NCI-H526 treated with DMSO at 0.1 percent for 48 hours (cell line): Measurements from ENCODE around the gene ADRA2B.
"Not testable (repeated sequence)": the region's sequence is repeated elsewhere in the genome, so short reads cannot be mapped to it uniquely, and the experiment has no call there.

Experiments
- DNase-seq: peaks from one replicate; lab custom pipeline; 2025; lab: John Stamatoyannopoulos, UW

The ADRA2B gene

GRCh38 chr2:96116424-96116878 is at the start of gene ADRA2B:
Gene ADRA2B (minus strand): TSS chr2:96116571. CDS start chr2:96116149, 422 bp downstream.
- peak; percentile 28 for DNase-seq

DNA sequence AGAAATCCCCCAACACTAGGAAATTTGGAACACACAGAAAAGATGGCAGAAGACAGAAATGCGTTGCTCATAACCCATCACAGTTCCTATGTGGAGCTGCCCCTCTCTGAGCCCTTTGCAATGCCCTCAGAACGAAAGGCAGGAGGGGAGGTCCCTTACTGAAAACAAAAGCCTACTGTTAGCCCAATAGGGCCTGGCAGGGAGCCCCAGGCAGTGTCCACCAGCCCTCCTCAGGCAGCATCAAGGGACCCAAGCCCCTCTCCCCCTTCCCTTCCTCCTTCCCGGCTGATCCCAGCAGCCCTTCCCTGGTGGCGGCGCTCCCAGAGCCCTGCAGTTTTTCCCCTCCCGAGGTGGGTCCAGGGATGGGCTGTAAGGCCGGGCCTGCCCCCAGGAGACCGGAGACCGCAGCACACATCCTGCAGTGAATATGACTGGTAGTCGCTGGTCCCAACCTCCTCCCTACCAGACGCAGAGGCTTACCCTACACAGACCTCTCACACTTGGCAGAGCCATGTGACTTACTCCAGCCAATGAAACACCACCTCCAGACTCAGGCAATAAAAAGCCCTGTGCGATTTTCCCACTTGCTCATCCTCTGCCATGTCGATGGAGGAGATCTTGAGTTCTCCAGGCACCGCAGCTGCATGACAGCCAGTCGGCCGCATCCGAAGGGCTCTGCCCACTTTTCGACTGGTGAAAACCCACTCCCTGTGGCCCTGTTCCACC is 48.3 kb upstream of the ADRA2B start:
- DNase-seq: no peak

DNA sequence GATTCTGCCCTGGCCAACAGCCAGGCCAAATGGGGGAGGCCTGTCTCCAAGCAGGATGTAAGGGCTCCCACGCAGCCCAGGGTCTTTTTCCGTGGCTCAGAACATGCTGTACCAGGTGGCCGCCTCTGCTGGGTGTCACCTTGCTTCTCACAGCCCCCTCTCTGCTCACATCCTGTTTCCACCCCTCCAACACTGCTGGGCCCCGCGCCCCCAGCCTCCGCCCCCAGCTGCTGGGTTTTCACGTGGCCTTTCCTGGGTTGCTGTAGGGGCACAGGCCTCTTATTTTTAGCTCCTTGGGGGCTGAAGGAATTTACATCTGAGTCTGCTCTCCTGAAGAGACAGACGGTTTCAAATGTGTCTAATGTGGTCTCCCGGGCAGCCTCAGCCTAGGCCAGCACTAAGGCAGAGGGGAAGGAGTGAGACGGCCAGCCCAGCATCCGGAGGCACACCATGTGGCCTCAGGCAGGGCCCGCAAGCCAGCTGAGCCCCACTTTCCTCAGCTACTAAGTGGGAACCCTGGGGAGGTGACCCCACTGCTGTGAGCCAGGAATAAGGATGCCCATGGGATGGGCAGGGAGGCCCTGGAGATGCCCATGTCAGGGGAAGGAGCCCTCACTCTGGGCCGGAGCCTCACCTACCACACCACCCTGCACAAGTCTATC is 47.5 kb upstream of the ADRA2B start:
- DNase-seq: no peak

GRCh38 chr2:96163415-96163767 is 47.0 kb upstream of the ADRA2B start:
- DNase-seq: no peak

GRCh38 chr2:96161898-96162297 is 45.5 kb upstream of the ADRA2B start:
- DNase-seq: no peak

- DNase-seq: not testable (repeated sequence)
These were observed 44.0 kb upstream of the ADRA2B start for GRCh38 chr2:96160366-96160765.

DNA sequence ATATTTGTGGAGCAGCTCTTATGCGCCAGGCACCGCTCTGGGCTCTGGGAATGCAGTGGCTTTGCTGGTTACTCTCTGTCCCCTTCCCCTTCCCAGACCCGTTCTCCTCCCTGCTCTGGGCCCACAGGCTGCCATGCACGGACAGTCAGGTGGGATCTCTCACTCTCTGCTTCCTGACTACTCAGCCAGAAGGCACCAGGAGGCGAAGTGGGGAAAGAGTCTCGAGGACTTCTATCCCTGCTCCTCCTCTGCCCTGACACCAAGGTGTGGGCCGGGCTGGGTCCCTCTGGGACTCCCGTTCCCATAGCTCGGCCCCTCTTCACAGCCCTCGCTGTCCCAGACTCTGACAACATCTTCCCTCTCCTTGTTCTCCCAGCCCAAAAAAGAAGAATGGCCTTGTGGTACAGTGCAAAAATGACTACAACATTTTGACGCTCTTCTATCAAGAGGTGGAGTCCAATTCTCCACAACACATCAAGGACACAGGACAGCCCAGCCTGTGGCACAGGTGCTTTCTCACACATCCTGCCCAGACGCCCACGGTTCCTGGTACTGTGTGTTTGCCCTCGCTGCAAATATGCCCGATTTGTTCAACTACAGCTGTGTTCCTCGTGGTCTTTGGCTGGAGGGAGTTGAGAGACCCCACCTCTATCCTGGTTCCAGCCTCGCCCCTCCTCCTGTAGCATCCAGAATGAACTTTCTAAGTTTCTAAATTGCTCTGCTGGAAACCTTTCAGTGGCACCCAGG is 42.9 kb upstream of the ADRA2B start:
- no peak for DNase-seq

GRCh38 chr2:96158554-96158940 is 42.2 kb upstream of the ADRA2B start:
- no peak for DNase-seq

DNA sequence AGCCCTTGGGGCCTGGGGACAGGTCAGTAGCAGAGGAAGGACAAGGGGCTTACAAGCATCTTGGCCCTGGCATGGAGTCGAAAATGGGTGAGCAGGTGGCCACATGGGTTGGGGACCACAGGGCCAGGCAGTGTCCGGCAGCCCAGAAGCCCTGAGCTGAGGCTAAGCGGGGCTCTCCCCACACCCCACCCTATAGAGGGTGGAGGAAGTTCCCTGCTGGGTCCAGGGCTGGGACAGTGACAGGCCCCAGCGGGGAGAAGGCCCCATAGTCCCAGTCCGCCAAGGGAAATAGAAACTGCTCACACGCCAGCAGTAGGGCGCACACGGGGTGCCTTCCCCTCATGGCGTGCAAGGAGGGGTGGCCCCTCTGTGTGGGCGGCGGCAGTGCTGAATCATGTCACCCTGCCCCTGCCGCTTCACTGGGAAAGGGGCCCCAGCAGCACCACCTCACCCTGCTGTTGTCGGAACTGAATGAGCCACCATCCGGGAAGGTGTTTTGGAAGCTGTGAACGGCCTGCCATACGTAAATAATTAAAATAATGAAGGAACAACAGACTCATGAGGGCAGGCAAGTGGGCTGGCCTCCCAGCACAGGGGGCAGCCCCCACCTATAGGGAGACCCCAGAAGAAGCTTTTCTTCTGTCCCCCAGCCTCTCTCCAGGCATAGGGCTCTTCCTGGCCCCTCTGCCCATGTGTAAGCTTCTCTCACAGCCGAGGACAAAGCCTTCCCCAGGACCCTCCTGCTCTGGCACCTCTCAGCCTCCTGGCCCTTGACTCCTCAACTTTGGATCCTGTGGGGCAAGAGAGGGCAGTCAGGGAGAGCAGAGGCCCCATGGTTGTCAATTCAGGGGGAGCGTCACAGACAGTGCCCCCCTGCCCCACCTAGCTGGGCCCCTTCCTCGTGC is 41.5 kb upstream of the ADRA2B start:
- DNase-seq: no peak

DNA sequence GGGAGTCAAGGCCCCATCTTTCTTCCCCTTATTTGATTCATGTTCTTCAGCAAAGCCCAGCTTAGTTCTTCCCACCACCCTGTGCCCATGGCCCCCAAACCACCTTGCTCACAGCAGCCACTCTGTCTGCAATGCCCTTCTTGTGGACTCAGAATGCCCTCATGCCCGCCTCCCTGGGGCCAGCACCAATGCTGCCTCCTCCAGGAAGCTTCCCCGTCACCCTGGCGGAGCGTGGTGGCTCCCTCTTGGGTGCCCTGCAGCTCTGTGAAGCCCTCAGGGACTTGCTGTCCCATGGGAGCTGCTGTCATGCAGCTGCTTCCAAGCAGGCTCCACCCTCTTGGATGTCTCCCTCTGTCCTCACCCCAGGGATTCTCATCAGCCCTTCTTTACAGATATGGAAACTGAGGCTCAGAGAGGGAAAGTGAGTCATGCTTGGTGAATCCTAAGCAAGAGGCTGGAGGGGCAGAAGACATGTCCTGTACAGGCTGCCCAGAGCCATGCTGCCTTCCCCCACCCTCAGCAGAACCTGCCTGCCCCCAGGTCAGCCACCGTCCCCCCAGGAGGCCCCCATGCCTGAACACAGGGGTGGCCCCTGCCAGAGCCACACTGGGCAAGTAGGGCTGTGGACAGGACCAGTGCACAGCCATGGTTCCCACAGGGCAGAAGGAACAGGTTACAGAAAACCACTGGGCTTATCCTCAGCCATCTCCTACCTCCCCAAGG is 40.7 kb upstream of the ADRA2B start:
- no peak for DNase-seq

GRCh38 chr2:96156011-96156820 is 39.8 kb upstream of the ADRA2B start:
- no peak for DNase-seq

DNA sequence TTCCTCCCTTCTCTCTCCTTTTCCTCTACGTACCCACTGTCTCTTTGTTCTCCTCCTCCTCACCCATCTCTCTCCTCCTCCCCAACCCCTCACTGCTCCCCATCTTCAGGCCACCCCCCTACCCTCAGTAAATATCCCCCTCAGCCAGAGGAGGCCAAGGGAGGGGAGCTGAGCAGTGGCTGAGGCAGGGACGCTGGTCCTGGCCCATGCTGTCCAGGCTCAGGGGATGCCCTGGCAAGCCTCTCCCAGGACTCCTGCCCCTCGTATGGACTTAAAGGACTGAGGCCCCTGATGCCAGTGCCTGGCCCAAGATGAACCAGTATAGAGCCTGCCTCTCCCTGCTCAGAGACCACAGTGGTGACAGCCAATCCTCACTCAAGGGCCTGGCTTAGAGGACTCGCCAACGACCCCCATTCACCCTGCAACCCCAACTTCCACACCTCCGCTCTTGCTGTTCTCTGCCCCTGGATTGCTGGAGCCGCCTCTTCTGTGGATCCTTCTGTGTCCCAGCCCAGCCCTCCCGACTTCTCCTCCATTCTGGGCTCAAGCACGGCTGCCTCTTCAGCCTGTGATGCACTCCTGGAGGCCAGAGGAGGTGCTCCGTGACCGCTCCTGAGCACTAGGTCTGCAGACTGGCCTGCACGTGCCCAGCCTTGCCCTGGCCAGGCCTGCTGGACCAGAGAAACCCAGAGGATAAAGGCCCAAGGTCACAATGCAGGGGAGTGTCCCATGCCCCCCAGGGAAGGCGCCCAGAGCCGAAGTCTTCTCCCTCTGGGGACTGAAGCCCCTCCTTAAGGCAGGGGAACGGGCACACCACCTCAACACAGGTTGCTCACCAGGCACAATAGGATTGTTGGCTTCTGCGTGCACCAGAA is 38.4 kb upstream of the ADRA2B start:
- no peak for DNase-seq

- DNase-seq: no peak
These were observed 37.6 kb upstream of the ADRA2B start for GRCh38 chr2:96153991-96154431.

- DNase-seq: no peak
These were observed 36.9 kb upstream of the ADRA2B start for GRCh38 chr2:96153291-96153713.

- no peak for DNase-seq
These were observed 36.2 kb upstream of the ADRA2B start for GRCh38 chr2:96152304-96153161.

GRCh38 chr2:96151595-96152303 is 35.4 kb upstream of the ADRA2B start:
- no peak for DNase-seq

DNA sequence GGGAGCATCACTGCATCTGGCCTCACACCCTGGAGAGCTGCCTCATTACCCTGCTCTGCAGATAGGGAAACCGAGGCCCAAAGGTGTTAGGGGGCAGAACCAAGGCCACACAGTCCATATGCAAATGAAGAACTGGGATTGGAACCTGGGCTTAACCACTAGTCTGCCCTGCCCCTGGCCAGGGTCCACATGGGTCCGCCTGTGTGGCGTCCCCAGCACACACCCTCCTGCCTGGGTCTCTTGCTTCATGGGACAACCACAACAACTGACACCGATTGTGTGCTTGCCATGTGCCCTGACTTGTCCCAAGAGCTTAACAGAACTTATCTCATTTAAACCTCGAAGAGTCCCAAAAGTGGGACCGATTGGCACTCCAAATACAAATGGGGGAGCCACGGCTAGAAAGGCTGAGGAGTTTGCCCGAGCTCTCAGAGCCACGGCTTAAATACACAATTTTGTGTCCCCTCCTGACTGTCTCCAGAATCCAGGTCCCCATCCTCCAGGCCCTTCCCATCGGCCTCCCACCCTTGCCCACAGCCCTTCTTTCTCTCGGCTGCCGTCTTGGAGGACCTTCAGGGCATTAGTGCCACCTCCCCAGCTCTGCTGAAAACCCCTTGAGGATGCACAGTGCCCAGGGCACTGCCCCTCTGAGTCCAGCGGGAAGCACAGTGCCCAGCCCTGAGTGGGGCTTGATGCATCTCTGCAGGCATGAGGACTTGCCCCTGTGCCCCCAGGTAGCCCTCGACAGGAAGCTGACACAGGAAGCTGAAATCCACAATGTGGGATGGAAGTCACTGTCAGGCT is 34.6 kb upstream of the ADRA2B start:
- no peak for DNase-seq
